Lung (tissue), 12 donors: ENCODE results near the gene EXOC3L4. TPM values are rescaled to one million over a fixed set of nuclear protein-coding genes. Genes with fewer than 3 reads are reported as not detected.

Source experiments
- ATAC-seq: fragments of 200-7000 bp; cut with Tn5 transposase; one replicate; pipeline ENCODE4 v1.9.1; 2020; ENCODE audit warnings: moderate number of reproducible peaks; ENCODE audit not compliant: insufficient read depth, low FRiP score
- DNase-seq, 3 donors: peaks; one replicate each; pipeline ENCODE4 v3.0.0-alpha.2; 2013 to 2017
- H3K27ac ChIP-seq, 2 donors: one replicate each; pipeline ENCODE4 v1.5.1; 2013; ENCODE audit warnings: mild to moderate bottlenecking in 2 of 2, moderate library complexity in 2 of 2, control low read depth in 1 of 2, inconsistent platforms in 1 of 2, low read depth in 1 of 2, low read length in 1 of 2
- H3K27me3 ChIP-seq, 3 donors: one replicate each; pipeline ENCODE4 v1.5.1; 2013; ENCODE audit warnings: low read length in 2 of 3; ENCODE audit not compliant: control insufficient read depth in 3 of 3, insufficient read depth in 3 of 3
- H3K36me3 ChIP-seq, 4 donors: one replicate each; pipeline ENCODE4 v1.5.1; 2013; ENCODE audit warnings: low read length in 4 of 4, mild to moderate bottlenecking in 1 of 4, moderate library complexity in 1 of 4; ENCODE audit not compliant: control insufficient read depth in 4 of 4, insufficient read depth in 4 of 4
- H3K4me1 ChIP-seq, 5 donors: one replicate each; pipeline ENCODE4 v1.5.1; 2013; ENCODE audit warnings: low read length in 5 of 5, mild to moderate bottlenecking in 2 of 5, moderate library complexity in 1 of 5; ENCODE audit not compliant: control insufficient read depth in 5 of 5, insufficient read depth in 5 of 5
- H3K4me3 ChIP-seq: one replicate; pipeline ENCODE4 v1.5.1; 2013; ENCODE audit warnings: mild to moderate bottlenecking, control low read depth, moderate library complexity
- H3K9ac ChIP-seq, 2 donors: one replicate each; pipeline ENCODE4 v1.5.1; 2013; ENCODE audit warnings: low read length in 2 of 2, control low read depth in 1 of 2; ENCODE audit not compliant: insufficient read depth in 1 of 2
- H3K9me3 ChIP-seq, 4 donors: one replicate each; pipeline ENCODE4 v1.5.1; 2013; ENCODE audit warnings: low read length in 3 of 4, mild to moderate bottlenecking in 1 of 4, moderate library complexity in 1 of 4; ENCODE audit not compliant: control insufficient read depth in 4 of 4, insufficient read depth in 3 of 4
- WGBS, 2 donors: extraction: QIAGEN DNeasy Blood & Tissue Kit; methylation state at CpG; one replicate each; pipeline ENCODE4 v1.1.7; 2013; 5-methylcytosine and 5-hydroxymethylcytosine counted together
- polyA plus RNA-seq, 2 donors: library from polyadenylated mRNA; stranded (reverse); fragments of 200-250 nt; gene quantifications; one replicate each; pipeline ENCODE4 v1.2.1, GENCODE V29; 2013
- total RNA-seq, 2 donors: library from RNA; depleted of rRNA in 1 of 2; stranded (reverse); fragments of >200 nt in 1 of 2; gene quantifications; one replicate each; pipeline ENCODE4 v1.2.1, GENCODE V29; 2014 to 2021
- TF ChIP-seq, protein P1 (sequence below): IDR thresholded peaks from 2 replicates; pipeline ENCODE4 v1.5.1; 2012; ENCODE audit warnings: mild to moderate bottlenecking; ENCODE audit errors: control extremely low read depth, extremely low read depth
- donor health status: control.
- donor health status: control.
- donor health status: Bipolar disorder and iron deficiency.
- donor health status: healthy.
- donor health status: DM: yes; HTN: yes; CAD: no.

EXOC3L4 gene
- total and polyA plus RNA-seq, 4 donors = 3.0 to 4.6 (median 3.8) TPM

DNA sequence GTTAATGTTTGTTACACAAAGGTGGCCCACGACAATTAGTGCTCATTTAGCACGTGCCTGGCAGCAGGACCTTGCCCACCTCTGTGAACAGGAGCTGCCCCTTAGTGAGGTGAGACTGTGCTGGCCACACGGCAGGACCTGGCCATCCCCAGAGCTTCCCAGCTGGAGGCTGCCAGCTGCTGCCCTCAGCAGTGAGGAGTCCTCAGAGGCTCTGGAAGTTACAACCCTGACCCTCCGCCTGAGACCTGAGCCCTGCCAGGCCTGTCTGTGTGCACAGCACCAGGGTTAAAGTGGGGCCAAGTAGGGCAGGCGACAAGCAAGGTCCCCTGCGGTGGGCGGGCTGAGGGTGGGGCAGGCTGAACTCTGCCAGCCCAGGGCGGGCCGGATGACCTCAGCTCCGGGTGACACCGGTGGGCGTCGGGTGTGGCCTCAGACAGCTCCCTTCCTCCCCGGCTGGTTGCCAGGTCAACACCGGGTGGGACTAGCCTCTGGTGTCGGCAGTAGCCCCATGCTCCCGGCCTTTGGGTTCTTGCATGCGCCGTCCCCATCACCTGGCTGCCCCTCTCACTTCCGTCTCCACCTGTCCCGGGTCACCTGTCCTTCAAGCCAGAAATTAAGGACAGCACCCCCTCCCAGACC is 19.7 kb upstream of the EXOC3L4 start:
- WGBS, 2 donors = 15 to 29% methylated on average over 20 to 21 of the region's 21 CpGs
- no peak overlapping the region for H3K9ac ChIP-seq
- no peaks in the 10 kb centered on the region for H3K9me3 ChIP-seq
- peak; percentile 28 for ATAC-seq
- peaks cover 0 to 14% (median 7%) of the 10 kb centered on the region in 5 donors for H3K4me1 ChIP-seq
- H3K36me3 ChIP-seq = no peaks in the 10 kb centered on the region
- TF ChIP-seq, protein P1, sequence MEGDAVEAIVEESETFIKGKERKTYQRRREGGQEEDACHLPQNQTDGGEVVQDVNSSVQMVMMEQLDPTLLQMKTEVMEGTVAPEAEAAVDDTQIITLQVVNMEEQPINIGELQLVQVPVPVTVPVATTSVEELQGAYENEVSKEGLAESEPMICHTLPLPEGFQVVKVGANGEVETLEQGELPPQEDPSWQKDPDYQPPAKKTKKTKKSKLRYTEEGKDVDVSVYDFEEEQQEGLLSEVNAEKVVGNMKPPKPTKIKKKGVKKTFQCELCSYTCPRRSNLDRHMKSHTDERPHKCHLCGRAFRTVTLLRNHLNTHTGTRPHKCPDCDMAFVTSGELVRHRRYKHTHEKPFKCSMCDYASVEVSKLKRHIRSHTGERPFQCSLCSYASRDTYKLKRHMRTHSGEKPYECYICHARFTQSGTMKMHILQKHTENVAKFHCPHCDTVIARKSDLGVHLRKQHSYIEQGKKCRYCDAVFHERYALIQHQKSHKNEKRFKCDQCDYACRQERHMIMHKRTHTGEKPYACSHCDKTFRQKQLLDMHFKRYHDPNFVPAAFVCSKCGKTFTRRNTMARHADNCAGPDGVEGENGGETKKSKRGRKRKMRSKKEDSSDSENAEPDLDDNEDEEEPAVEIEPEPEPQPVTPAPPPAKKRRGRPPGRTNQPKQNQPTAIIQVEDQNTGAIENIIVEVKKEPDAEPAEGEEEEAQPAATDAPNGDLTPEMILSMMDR = no peak
- peak in 2 of 3 donors; percentile 37 to 45 for DNase-seq
- H3K4me3 ChIP-seq = peak overlapping the region; percentile 6
- H3K27me3 ChIP-seq = no peaks in the 10 kb centered on the region
- H3K27ac ChIP-seq = peak overlapping the region; percentile 81

DNA sequence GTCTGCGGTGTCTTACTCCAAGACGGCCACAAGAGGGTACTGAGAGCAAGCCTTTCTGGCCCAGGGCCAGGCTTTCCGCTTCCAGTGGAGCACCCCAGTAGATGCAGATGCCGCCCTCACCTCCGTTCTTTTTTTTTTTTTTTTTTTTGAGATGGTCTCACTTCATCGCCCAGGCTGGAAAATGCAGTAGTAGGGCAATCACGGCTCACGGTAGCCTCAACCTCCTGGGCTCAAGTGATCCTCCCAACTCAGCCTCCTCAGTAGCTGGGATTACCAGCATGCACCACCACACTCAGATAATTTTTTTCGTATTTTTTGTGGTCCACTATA is 16.1 kb upstream of the EXOC3L4 start:
- Histone ChIP-seq H3K27me3 (peaks cover 0 to 20% (median 9%) of the 10 kb centered on the region in 3 donors), H3K4me3 (no peak overlapping the region), H3K36me3 (no peaks in the 10 kb centered on the region), H3K9ac (no peak overlapping the region), H3K9me3 (peaks cover 0 to 2% (median 0%) of the 10 kb centered on the region in 4 donors), H3K27ac (no peak overlapping the region), H3K4me1 (peaks cover 0 to 9% (median 7%) of the 10 kb centered on the region in 5 donors)
- 10 to 13% methylated on average over 8 to 9 of the region's 9 CpGs for WGBS, 2 donors
- DNase-seq (peak; percentile 82 to 88 (median 84)), ATAC-seq (peak; percentile 48)
- TF ChIP-seq, protein P1 = peak; percentile 78

DNA sequence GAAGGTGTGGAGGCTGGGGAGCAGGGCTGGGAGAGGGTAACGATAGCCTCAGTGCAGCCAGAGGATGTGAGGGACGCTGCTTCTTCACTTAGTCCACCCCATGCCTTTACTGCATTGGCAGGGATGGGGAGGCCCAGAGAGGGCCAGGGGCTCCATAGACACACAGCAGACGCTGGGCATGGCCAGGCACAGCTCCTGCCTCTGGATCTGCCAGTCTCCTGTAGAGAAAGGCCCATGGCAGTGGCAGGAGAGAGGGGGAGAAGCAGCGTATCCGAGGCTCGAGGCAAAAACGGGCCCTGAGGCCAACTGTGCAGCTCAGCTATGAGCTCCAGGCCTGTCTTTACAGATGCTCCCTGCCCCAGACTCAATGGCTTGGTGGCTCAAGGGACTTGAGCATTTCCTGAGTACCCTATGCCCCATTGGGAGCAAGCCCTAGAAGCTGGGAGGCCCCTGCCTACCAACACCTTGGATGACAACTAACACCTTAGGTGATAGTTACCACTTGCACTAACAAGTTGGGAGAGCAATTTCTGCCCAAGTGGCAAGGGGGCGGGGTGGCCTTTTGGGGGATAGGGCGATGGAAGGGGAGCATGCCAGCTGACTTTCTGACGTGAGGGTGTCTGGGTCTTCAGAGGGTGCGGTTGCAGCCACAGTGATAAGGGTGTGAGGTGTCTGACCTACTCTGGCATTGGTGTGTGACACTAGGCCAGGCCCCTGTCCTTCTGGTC is 15.5 kb upstream of the EXOC3L4 start:
- DNase-seq = no peak
- Histone ChIP-seq H3K9me3 (peaks cover 0 to 2% (median 0%) of the 10 kb centered on the region in 4 donors), H3K4me1 (peaks cover 0 to 8% (median 7%) of the 10 kb centered on the region in 5 donors), H3K36me3 (no peaks in the 10 kb centered on the region), H3K4me3 (no peak overlapping the region), H3K27me3 (peaks cover 0 to 20% (median 9%) of the 10 kb centered on the region in 3 donors), H3K27ac (no peak overlapping the region), H3K9ac (no peak overlapping the region)
- TF ChIP-seq, protein P1 = no peak
- 79 to 91% methylated on average over 11 of the region's 11 CpGs for WGBS, 2 donors
- ATAC-seq = no peak
